B cell (primary cell): ENCODE results near the gene PACRG. TPM values are rescaled to one million over a fixed set of nuclear protein-coding genes. Genes with fewer than 3 reads are reported as not detected.

Experiments used
- ATAC-seq: fragments of 200-7000 bp; cut with Tn5 transposase; one replicate; pipeline ENCODE4 v1.10.0; 2021; ENCODE audit warnings: low read depth, mild to moderate bottlenecking, moderate number of reproducible peaks, moderate library complexity
- CTCF ChIA-PET: fragments of 350-600 bp; sonication (Branson Sonifier 250); formaldehyde crosslinking; loops from one replicate; lab custom pipeline; 2021; ENCODE audit warnings: antibody characterized with exemption, inconsistent platforms; lab: Charles Lee
- POLR2A ChIA-PET: fragments of 350-600 bp; sonication (Branson Sonifier 250); formaldehyde crosslinking; loops from one replicate; lab custom pipeline; 2021; ENCODE audit warnings: antibody characterized with exemption; lab: Charles Lee
- DNase-seq: peaks from one replicate; pipeline ENCODE4 v3.0.0; 2013
- H2AFZ ChIP-seq: 2 replicates; pipeline ENCODE4 v1.6.1; 2012; ENCODE audit warnings: mild to moderate bottlenecking, low read depth, low read length; ENCODE audit not compliant: insufficient read depth, poor library complexity, severe bottlenecking
- H3K27ac ChIP-seq, 2 donors: 1 replicate in 1 of 2; 2 replicates in 1 of 2; pipeline ENCODE4 v1.5.1; 2012 to 2013; ENCODE audit warnings: low read length in 2 of 2, mild to moderate bottlenecking in 2 of 2, moderate library complexity in 1 of 2
- H3K27me3 ChIP-seq, 4 experiments: fragments of 200-600 bp in 1 of 4; sonication (generic) in 1 of 4; replicated peaks in 1 of 4; 1 replicate in 2 of 4; 2 replicates in 2 of 4; pipeline versions ENCODE4 v1.6.1 to v1.7.0; 2013 to 2016; ENCODE audit warnings: low read length in 3 of 4, mild to moderate bottlenecking in 2 of 4, mixed read lengths in 1 of 4, moderate library complexity in 1 of 4; ENCODE audit not compliant: insufficient read depth in 4 of 4, control insufficient read depth in 3 of 4; ENCODE audit errors: control extremely low read depth in 1 of 4
- H3K36me3 ChIP-seq, 2 experiments: replicated peaks in 1 of 2; 1 replicate in 1 of 2; 2 replicates in 1 of 2; pipeline versions ENCODE4 v1.6.1 to v1.7.1; 2013; ENCODE audit warnings: low read length in 1 of 2; ENCODE audit not compliant: insufficient read depth in 2 of 2, control insufficient read depth in 1 of 2; ENCODE audit errors: control extremely low read depth in 1 of 2, extremely low read depth in 1 of 2
- H3K4me1 ChIP-seq, 2 donors: fragments of 200-600 bp in 1 of 2; sonication (generic) in 1 of 2; 1 replicate in 1 of 2; 2 replicates in 1 of 2; pipeline versions ENCODE4 v1.5.1 to v1.6.1; 2013 to 2017; ENCODE audit warnings: low read length in 2 of 2; ENCODE audit not compliant: control insufficient read depth in 2 of 2, insufficient read depth in 2 of 2
- H3K4me2 ChIP-seq: replicated peaks from 2 replicates; pipeline ENCODE3; 2012; ENCODE audit warnings: mild to moderate bottlenecking, low read depth, low read length; ENCODE audit not compliant: poor library complexity, severe bottlenecking
- H3K4me3 ChIP-seq, 5 experiments: fragments of 200-600 bp in 1 of 5; sonication (generic) in 1 of 5; 1 replicate in 3 of 5; 2 replicates in 2 of 5; pipeline versions ENCODE4 v1.5.1 to v1.7.0; 2011 to 2016; ENCODE audit warnings: low read length in 4 of 5, mild to moderate bottlenecking in 4 of 5, low read depth in 2 of 5, control low read depth in 1 of 5, moderate library complexity in 1 of 5; ENCODE audit not compliant: insufficient read depth in 1 of 5; ENCODE audit errors: control extremely low read depth in 1 of 5, extremely low read depth in 1 of 5
- H3K79me2 ChIP-seq: fragments of 200-600 bp; sonication (generic); one replicate; pipeline ENCODE4 v1.6.0; 2016; ENCODE audit warnings: low read length; ENCODE audit not compliant: control insufficient read depth, insufficient read depth
- H3K9ac ChIP-seq: fragments of 200-600 bp; sonication (generic); 2 replicates; pipeline ENCODE4 v1.6.1; 2017; ENCODE audit warnings: mild to moderate bottlenecking, low read length, moderate library complexity
- H3K9me3 ChIP-seq, 3 donors: one replicate each; pipeline versions ENCODE4 v1.6.1 to v1.7.1; 2013; ENCODE audit warnings: low read length in 2 of 3; ENCODE audit not compliant: control insufficient read depth in 2 of 3, insufficient read depth in 1 of 3; ENCODE audit errors: control extremely low read depth in 1 of 3
- H4K20me1 ChIP-seq: 2 replicates; pipeline ENCODE4 v1.6.0; 2012; ENCODE audit warnings: mild to moderate bottlenecking, low read length; ENCODE audit not compliant: insufficient read depth, control insufficient read depth, poor library complexity, severe bottlenecking
- H3K27ac Mint-ChIP-seq: one replicate; pipeline ENCODE4 v1.8.0; 2021; ENCODE audit warnings: mixed read lengths
- H3K27me3 Mint-ChIP-seq: one replicate; pipeline ENCODE4 v1.8.0; 2021; ENCODE audit warnings: mixed read lengths
- H3K4me1 Mint-ChIP-seq: one replicate; pipeline ENCODE4 v1.8.0; 2021; ENCODE audit warnings: mixed read lengths
- H3K4me3 Mint-ChIP-seq: one replicate; pipeline ENCODE4 v1.8.0; 2021; ENCODE audit warnings: mixed read lengths
- H3K9me3 Mint-ChIP-seq: one replicate; pipeline ENCODE4 v1.8.0; 2022; ENCODE audit warnings: mixed read lengths; ENCODE audit not compliant: insufficient read depth
- EZH2 ChIP-seq: IDR thresholded peaks from 2 replicates; pipeline ENCODE4 v1.6.1; 2012; ENCODE audit warnings: borderline replicate concordance, low read depth, mild to moderate bottlenecking, moderate library complexity, low read length; ENCODE audit not compliant: insufficient read depth, poor library complexity, severe bottlenecking
- WGBS: methylation state at CpG from one replicate; pipeline ENCODE4 v1.1.5; 2013; ENCODE audit warnings: missing lambda C conversion rate; ENCODE audit not compliant: insufficient coverage; 5-methylcytosine and 5-hydroxymethylcytosine counted together
- intact Hi-C: fragments of 100-400 bp; cut with micrococcal nuclease; formaldehyde crosslinking; loops from one replicate; pipeline ENCODE4 v1.10.0; 2022
- polyA plus RNA-seq: library from polyadenylated mRNA; depleted of rRNA; stranded (reverse); fragments of >200 nt; gene quantifications from 2 replicates; pipeline ENCODE4 v1.2.3, GENCODE V29; 2012
- total RNA-seq, 2 donors: library from RNA; stranded (reverse); fragments of 120-200 nt in 1 of 2; gene quantifications; 1 replicate in 1 of 2; 2 replicates in 1 of 2; pipeline versions ENCODE4 v1.2.3 to v1.2.4, GENCODE V29; 2013 to 2022
- TF ChIP-seq, protein P1 (sequence below): fragments of 200-600 bp; IDR thresholded peaks from one replicate; pipeline ENCODE4 v1.8.0; 2022; ENCODE audit warnings: antibody characterized with exemption, mild to moderate bottlenecking

Gene PACRG
- total and polyA plus RNA-seq, 2 donors (not counting 1 experiment from before 2014, with no cell fraction given), result not detected

DNA sequence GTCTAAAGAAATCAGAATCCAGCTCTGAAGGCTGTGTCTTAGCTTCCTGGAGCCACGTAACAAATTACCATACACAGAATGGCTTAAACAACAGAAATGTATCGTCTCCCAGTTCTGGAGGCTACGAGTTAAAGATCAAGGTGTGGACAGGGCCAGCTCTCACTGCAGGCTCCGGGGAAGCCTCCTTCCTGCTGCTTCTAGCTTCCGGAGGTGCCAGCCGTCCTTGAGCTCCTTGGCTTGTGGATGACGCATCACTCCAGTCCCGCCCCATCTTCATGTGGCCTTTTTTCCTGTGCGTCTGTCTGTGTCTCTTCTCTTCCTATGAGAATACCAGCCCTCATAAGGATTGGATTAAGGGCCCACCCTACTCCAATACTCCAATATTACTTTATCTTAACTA, 367.6 kb downstream of the PACRG start:
- H3K27ac Mint-ChIP-seq, result no peak overlapping the region
- no peak overlapping the region for H3K9ac ChIP-seq
- H3K4me1 Mint-ChIP-seq, result no peaks in the 10 kb centered on the region
- H4K20me1 ChIP-seq, result no peaks in the 10 kb centered on the region
- H3K4me2 ChIP-seq, result no peak overlapping the region
- POLR2A ChIA-PET, result no interaction called here
- H3K27ac ChIP-seq, result no peak overlapping the region
- no peak for ATAC-seq
- TF ChIP-seq EZH2, result no peak
- TF ChIP-seq, protein P1, sequence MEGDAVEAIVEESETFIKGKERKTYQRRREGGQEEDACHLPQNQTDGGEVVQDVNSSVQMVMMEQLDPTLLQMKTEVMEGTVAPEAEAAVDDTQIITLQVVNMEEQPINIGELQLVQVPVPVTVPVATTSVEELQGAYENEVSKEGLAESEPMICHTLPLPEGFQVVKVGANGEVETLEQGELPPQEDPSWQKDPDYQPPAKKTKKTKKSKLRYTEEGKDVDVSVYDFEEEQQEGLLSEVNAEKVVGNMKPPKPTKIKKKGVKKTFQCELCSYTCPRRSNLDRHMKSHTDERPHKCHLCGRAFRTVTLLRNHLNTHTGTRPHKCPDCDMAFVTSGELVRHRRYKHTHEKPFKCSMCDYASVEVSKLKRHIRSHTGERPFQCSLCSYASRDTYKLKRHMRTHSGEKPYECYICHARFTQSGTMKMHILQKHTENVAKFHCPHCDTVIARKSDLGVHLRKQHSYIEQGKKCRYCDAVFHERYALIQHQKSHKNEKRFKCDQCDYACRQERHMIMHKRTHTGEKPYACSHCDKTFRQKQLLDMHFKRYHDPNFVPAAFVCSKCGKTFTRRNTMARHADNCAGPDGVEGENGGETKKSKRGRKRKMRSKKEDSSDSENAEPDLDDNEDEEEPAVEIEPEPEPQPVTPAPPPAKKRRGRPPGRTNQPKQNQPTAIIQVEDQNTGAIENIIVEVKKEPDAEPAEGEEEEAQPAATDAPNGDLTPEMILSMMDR, result no peak
- H3K4me3 Mint-ChIP-seq, result no peak overlapping the region
- no peaks in the 10 kb centered on the region for H3K27me3 Mint-ChIP-seq
- no peaks in the 10 kb centered on the region for H3K36me3 ChIP-seq
- CTCF ChIA-PET, result no interaction called here
- H3K79me2 ChIP-seq, result no peaks in the 10 kb centered on the region
- no peaks in the 10 kb centered on the region for H3K27me3 ChIP-seq
- no peak overlapping the region for H2AFZ ChIP-seq
- 94% methylated on average over 8 of the region's 9 CpGs for WGBS
- H3K4me1 ChIP-seq, result no peaks in the 10 kb centered on the region
- H3K9me3 ChIP-seq, result peaks cover 0 to 13% (median 0%) of the 10 kb centered on the region in 3 donors
- intact Hi-C loops, result no loop called here
- no peak for DNase-seq
- H3K9me3 Mint-ChIP-seq, result peaks cover 4% of the 10 kb centered on the region
- no peak overlapping the region for H3K4me3 ChIP-seq

DNA sequence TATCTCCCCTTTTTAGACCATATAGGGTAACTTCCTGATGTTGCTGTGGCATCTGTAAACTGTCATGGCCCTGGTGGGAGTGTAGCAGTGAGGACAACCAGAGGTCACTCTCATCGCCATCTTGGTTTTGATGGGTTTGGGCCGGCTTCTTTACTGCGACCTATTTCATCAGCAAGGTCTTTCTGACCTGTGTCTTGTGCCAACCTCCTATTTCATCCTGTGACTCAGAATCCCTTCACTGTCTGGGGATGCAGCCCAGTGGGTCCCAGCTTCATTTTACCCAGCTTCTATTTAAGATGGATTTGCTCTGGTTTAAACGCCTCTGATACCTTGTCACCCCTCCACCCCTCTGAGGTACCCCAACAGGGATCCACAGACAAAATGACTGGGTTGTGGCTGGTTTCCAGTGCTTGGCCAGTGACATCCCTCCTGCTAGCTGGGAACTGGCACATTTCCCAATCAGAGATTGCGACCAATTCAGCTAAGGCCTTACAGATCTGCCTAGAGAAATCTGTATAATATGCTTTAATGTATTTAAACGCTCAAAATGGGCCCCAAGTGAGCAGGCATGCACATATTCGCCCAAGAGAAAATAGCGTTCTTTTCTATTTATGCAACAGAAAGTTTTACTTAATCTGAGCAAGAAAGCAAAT, 371.2 kb downstream of the PACRG start:
- intact Hi-C loops, result no loop called here
- Histone ChIP-seq H3K27me3 (no peaks in the 10 kb centered on the region), H3K79me2 (no peaks in the 10 kb centered on the region), H2AFZ (no peak overlapping the region), H3K4me3 (no peak overlapping the region), H3K4me2 (no peak overlapping the region), H3K4me1 (no peaks in the 10 kb centered on the region), H3K27ac (no peak overlapping the region), H3K36me3 (no peaks in the 10 kb centered on the region), H4K20me1 (no peaks in the 10 kb centered on the region), H3K9ac (no peak overlapping the region), H3K9me3 (peaks cover 0 to 14% (median 0%) of the 10 kb centered on the region in 3 donors)
- Mint-ChIP-seq H3K27ac (no peak overlapping the region), H3K4me1 (no peaks in the 10 kb centered on the region), H3K27me3 (no peaks in the 10 kb centered on the region), H3K4me3 (no peak overlapping the region), H3K9me3 (peaks cover 4% of the 10 kb centered on the region)
- DNase-seq (no peak), ATAC-seq (no peak)
- ChIA-PET POLR2A (no interaction called here), CTCF (no interaction called here)
- WGBS, result 80% methylated on average over 2 of the region's 8 CpGs
- TF ChIP-seq EZH2, result no peak
- TF ChIP-seq, protein P1, result no peak
